ENCODE measurements around the gene KCNK5. TPM values are rescaled to one million over a fixed set of nuclear protein-coding genes. Genes with fewer than 3 reads are reported as not detected.

The KCNK5 gene
- total RNA-seq, 4 donors from 2014 or later: 6.2 to 9.2 (median 7.4) TPM

- Histone ChIP-seq H3K27me3 (peaks cover 0 to 10% (median 0%) of the 10 kb centered on the region in 4 donors), H3K9me3 (no peaks in the 10 kb centered on the region), H3K4me3 (no peak overlapping the region), H3K36me3 (no peaks in the 10 kb centered on the region), H3K27ac (replicated peaks in 1 of 4) (no peak overlapping the region), H3K4me1 (peaks cover 0 to 11% (median 0%) of the 10 kb centered on the region in 4 donors)
- intact Hi-C loops (cut with DNase I): no loop called here
- no peak for DNase-seq (ENCODE audit: extremely low spot score)
- WGBS: 82% methylated on average over 10 of the region's 10 CpGs
- TF ChIP-seq POLR2A (IDR thresholded peaks at IDR 0.05; ENCODE audit: low read depth): no peak
- TF ChIP-seq EP300 (IDR thresholded peaks at IDR 0.05): no peak
- TF ChIP-seq POLR2AphosphoS5 (IDR thresholded peaks at IDR 0.05): no peak
- TF ChIP-seq CTCF (IDR thresholded peaks at IDR 0.05): no peak
Measured at GRCh38 chr6:39215640-39216158, 13.6 kb downstream of the KCNK5 start.

GRCh38 chr6:39214846-39215639 lies 14.2 kb downstream of the KCNK5 start:
- intact Hi-C loops (cut with DNase I): no loop called here
- TF ChIP-seq CTCF (IDR thresholded peaks at IDR 0.05): no peak
- no peak for TF ChIP-seq EP300 (IDR thresholded peaks at IDR 0.05)
- TF ChIP-seq POLR2AphosphoS5 (IDR thresholded peaks at IDR 0.05): no peak
- no peak for TF ChIP-seq POLR2A (IDR thresholded peaks at IDR 0.05; ENCODE audit: low read depth)
- Histone ChIP-seq H3K27me3 (peaks cover 0 to 10% (median 0%) of the 10 kb centered on the region in 4 donors), H3K4me1 (peaks cover 0 to 13% (median 0%) of the 10 kb centered on the region in 4 donors), H3K36me3 (no peaks in the 10 kb centered on the region), H3K27ac (replicated peaks in 1 of 4) (no peak overlapping the region), H3K4me3 (no peak overlapping the region), H3K9me3 (no peaks in the 10 kb centered on the region)
- 35% methylated on average over 8 of the region's 10 CpGs for WGBS
- DNase-seq (ENCODE audit: extremely low spot score): no peak

- Histone ChIP-seq H3K36me3 (no peaks in the 10 kb centered on the region), H3K4me3 (no peak overlapping the region), H3K4me1 (peaks cover 0 to 19% (median 0%) of the 10 kb centered on the region in 4 donors), H3K27ac (replicated peaks in 1 of 4) (no peak overlapping the region), H3K9me3 (no peaks in the 10 kb centered on the region), H3K27me3 (peaks cover 0 to 10% (median 0%) of the 10 kb centered on the region in 4 donors)
- no peak for DNase-seq (ENCODE audit: extremely low spot score)
- intact Hi-C loops (cut with DNase I): no loop called here
- WGBS: 92% methylated on average over 7 of the region's 8 CpGs
- TF ChIP-seq CTCF (IDR thresholded peaks at IDR 0.05) (no peak), POLR2A (IDR thresholded peaks at IDR 0.05; ENCODE audit: low read depth) (no peak), EP300 (IDR thresholded peaks at IDR 0.05) (no peak), POLR2AphosphoS5 (IDR thresholded peaks at IDR 0.05) (no peak)
Measured at GRCh38 chr6:39214120-39214813, 15.0 kb downstream of the KCNK5 start.

GRCh38 chr6:39213195-39213920 lies 15.9 kb downstream of the KCNK5 start:
- no peak for TF ChIP-seq EP300 (IDR thresholded peaks at IDR 0.05)
- TF ChIP-seq CTCF (IDR thresholded peaks at IDR 0.05): no peak
- 78% methylated on average over 8 of the region's 8 CpGs for WGBS
- Histone ChIP-seq H3K4me1 (peaks cover 0 to 21% (median 0%) of the 10 kb centered on the region in 4 donors), H3K36me3 (no peaks in the 10 kb centered on the region), H3K4me3 (no peak overlapping the region), H3K27ac (replicated peaks in 1 of 4) (no peak overlapping the region), H3K27me3 (peaks cover 0 to 10% (median 0%) of the 10 kb centered on the region in 4 donors), H3K9me3 (no peaks in the 10 kb centered on the region)
- intact Hi-C loops (cut with DNase I): no loop called here
- no peak for DNase-seq (ENCODE audit: extremely low spot score)
